ENCODE measurements around the gene SHLD2.
"Not testable (repeated sequence)": the region's sequence is repeated elsewhere in the genome, so short reads cannot be mapped to it uniquely, and the experiment has no call there.

Gene SHLD2

GRCh38 chr10:87085537-87085936 is 9.5 kb upstream of the SHLD2 start:
- no peak for DNase-seq (ENCODE audit: low read depth)

DNA sequence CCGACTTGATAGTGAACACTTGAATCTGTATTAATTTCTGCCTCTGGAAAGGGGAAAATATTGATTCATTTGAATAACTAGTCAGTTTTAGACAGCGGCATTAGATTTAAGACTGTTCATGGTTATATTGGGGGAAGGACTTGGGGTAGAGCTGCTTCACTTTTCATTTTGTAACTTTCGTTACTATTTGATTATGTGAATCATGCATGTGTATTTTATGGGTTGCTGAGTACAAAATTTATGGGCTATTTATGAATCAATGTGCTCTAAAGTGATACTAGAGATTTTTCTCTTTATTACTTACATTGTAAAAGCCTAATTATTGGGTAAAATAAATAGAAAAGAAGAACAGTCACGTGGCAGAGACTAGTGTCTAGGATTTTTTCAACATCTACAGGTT is 5.3 kb upstream of the SHLD2 start:
- DNase-seq (ENCODE audit: low read depth): no peak

- DNase-seq (ENCODE audit: low read depth): no peak
Observed at GRCh38 chr10:87090779-87091178, 4.2 kb upstream of the SHLD2 start.

DNA sequence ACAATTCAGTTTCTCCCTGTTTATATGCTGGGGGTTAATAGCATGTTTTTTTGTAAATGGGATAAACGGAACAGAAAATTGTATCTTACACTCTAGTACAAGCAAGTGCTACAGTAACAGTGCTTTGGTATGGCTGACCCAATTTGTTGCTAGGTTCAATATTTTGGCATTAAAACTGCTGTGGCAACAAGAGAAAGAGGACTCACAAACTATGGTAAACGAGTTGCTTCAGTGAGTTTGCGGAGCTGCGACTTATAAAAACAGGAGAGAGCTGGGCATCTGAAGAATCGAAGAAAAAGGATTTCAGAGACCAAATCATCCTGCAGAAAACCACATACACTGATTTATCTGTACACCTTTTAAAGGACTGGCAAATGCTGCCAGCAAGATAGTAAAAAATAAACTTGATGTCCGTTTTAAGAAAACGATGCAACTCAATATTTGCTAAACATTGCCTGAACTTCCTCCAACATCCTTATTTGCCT is 2.6 kb upstream of the SHLD2 start:
- no peak for DNase-seq (ENCODE audit: low read depth)

GRCh38 chr10:87092861-87093631 is 2.0 kb upstream of the SHLD2 start:
- no peak for DNase-seq (ENCODE audit: low read depth)

DNA sequence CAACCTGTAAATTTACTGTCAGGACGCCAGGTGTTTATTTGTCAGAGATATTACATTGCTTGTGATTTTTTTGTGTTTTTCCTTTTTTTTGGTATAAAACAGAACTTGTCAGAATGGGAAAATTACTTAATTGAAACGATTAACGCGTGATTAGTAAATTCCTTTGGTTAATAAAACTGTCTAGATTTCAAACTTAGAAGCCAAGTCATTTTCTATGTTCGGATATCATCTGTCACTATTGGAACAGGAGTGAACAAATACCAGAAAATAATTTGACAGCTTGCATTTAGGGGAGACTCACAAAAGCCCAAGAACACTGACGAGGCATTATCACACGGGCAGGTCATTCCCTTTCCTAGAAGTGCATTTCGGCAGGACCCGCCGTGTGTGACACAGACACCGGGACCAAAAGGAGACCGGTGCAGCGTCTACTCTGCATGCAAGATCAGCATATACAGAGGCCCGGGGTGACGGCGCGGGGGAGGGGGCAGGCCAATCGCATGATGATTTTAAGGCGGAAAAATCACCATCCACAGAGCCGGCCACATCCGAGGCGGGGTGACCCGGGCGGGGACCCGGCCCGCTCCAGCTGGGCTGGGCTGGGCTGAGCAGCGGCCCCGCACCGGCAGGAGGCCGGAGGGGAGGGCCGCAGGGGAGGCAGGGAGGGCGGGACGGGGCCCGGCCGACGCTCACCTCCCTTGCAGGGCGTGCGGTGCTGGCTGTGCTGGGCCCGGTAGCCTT is 1.2 kb upstream of the SHLD2 start:
- DNase-seq (ENCODE audit: low read depth): peak; percentile 23

DNA sequence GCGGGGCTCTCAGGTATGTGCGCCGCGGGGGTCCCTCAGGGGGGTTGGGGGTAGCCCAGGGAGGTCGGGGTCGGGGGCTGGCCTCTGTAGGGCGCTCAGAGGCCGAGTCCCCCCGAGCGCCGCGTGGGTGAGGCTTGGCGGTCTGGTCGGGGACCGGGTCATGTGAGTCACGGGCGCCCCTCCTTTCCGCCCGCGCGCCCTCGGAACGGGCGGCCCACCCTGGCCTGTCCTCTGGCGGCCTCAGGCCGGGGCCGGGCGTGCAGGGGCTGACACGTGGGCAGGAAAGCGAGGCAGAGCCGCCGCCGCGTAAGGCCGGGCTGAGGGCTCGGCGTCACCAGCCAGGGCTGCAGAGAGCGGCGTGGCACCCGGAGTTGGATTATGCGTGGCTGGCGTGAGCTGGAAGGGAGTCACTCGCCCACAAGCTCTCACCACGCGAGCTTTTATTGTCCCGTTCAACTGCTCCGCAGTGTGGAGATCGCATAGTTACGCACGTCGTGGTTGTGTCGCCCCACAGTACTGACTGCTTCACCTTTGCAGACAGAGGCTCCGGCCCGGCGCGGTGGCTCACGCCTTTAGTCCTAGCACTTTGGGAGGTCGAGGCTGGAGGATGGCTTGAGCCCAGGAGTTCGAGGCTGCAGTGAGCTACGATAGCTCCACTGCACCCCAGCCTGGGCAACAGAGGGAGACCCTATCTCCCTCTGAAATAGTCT is 385 bp downstream of the SHLD2 start:
- DNase-seq (ENCODE audit: low read depth): peak; percentile 48

DNA sequence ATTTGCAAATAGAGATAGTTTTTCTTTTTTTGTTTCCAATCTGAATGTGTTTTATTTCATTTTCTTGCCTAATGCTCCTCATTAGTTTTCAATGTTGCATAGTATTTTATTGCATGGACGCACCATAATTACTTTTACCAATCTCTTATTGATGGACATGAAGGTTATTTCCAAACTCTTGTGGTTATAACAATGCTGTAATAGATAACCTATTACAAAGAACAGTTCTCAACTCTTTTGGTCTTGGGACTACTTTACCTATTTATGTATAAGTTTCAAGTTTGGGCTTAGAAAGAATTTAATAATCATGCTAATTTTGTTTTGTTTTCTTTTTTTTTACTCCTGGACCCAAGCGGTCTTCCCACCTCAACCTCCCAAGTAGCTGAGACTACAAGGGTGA is 7.0 kb downstream of the SHLD2 start:
- DNase-seq (ENCODE audit: low read depth): no peak

GRCh38 chr10:87104727-87105126 is 9.7 kb downstream of the SHLD2 start:
- DNase-seq (ENCODE audit: low read depth): not testable (repeated sequence)

DNA sequence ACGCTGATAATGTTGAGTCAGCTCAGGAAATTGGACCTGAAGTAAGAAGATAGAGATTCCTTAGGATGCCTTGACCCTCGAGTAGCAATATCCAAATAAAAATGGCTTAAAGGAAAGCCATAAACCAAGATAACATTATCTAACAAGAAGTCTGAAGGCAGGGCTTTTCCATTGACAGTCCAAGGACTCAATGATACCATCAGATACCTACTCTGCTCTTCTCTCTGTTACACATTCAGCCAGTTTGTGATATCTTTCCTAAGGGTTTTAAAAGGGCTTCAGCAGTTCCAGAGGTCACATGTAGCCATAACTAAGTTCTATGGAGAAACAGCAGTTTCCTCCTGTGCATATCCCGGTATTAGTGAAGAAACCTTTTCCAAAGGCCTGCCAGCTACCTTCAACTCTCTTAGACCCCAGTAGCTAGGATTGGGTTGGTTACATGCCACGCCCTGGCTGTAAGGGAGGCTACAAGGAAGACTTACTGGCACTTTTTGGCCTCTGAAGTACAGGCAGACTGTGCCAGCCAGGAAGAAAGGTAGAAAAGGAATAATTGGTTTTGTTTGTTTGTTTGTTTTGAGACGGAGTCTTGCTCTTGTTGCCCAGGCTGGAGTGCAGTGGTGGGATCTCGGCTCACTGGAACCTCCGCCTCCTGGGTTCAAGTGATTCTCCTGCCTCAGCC is 10.6 kb downstream of the SHLD2 start:
- no peak for DNase-seq (ENCODE audit: low read depth)

- DNase-seq (ENCODE audit: low read depth): not testable (repeated sequence)
Observed at GRCh38 chr10:87118122-87118521, 23.1 kb downstream of the SHLD2 start.

DNA sequence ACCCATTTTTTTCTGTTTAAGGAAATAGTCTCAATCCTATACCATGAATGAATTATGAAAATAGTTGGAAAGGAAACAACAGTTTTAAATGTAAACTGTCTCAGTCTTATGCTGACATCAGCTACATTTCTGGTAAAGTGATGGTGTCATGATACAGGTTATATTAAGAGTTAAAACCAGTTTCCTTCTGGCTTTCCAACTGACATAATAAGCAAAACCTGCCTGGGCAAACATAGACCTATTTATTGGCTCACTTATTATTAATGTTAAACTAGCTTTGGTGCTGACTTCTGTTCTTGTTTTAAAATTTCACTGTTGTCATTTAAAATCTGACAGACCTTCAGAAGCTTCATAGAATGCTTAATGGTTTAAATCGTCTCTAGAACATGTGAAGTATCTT is 24.0 kb downstream of the SHLD2 start:
- DNase-seq (ENCODE audit: low read depth): not testable (repeated sequence)

GRCh38 chr10:87123351-87123750 is 28.3 kb downstream of the SHLD2 start:
- DNase-seq (ENCODE audit: low read depth): not testable (repeated sequence)

GRCh38 chr10:87127048-87127447 is 32.0 kb downstream of the SHLD2 start:
- not testable (repeated sequence) for DNase-seq (ENCODE audit: low read depth)

- not testable (repeated sequence) for DNase-seq (ENCODE audit: low read depth)
Observed at GRCh38 chr10:87127607-87128156, 32.7 kb downstream of the SHLD2 start.

DNA sequence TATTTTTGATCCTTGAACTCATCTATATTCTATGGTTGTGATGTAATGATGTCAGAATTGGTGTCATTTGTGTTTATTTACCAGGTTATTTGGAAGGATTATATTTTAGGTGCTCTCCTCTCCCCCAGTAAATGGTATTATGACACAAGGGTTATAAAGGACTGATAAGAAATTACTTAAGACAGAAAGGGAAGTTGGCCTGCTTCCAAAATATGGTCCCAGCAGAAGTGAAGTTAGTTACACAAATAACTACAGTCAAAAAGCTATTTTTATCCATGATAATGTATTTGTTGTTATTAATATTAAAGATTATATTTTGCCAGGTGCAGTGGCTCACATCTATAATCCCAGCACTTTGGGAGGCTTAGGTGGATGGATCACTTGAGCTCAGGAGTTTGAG is 37.2 kb downstream of the SHLD2 start:
- not testable (repeated sequence) for DNase-seq (ENCODE audit: low read depth)

DNA sequence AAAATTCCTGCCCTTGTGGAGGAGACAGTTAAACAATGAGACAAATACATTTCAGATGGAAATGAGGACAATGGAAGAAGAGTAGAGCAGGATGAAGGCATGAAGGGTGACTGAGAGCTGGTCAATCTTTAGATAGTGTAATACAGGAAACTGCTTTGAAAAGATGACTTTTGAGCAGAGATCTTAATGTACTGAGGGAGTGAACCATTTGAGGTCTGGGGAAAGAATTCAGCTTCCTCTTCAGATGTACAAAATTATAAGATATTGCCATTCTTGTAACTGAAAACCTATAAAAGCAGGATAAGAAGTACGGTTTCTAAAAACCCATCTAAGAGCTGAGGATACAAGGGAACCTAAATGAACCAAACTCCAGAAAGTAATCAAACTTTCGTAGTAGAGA is 38.9 kb downstream of the SHLD2 start:
- not testable (repeated sequence) for DNase-seq (ENCODE audit: low read depth)

- DNase-seq (ENCODE audit: low read depth): not testable (repeated sequence)
Observed at GRCh38 chr10:87134440-87134839, 39.4 kb downstream of the SHLD2 start.

DNA sequence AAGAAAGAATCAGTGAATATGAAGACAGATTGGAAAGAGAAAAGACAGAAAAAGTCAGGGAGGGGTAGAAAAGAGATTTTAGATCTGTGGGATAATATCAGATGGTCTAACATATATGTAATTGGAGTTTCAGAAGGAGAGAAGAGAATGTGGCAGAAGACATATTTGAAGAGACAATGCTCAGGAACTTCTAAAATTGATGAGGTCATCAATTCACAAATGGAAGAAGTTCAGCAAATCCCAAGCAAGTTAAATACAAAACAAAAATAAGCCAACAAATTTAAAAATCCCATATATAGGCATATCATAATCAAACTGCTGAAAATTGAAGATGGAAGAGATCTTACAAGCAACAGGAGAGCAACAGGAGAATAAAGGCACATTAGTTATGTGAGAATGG is 42.5 kb downstream of the SHLD2 start:
- DNase-seq (ENCODE audit: low read depth): not testable (repeated sequence)

DNA sequence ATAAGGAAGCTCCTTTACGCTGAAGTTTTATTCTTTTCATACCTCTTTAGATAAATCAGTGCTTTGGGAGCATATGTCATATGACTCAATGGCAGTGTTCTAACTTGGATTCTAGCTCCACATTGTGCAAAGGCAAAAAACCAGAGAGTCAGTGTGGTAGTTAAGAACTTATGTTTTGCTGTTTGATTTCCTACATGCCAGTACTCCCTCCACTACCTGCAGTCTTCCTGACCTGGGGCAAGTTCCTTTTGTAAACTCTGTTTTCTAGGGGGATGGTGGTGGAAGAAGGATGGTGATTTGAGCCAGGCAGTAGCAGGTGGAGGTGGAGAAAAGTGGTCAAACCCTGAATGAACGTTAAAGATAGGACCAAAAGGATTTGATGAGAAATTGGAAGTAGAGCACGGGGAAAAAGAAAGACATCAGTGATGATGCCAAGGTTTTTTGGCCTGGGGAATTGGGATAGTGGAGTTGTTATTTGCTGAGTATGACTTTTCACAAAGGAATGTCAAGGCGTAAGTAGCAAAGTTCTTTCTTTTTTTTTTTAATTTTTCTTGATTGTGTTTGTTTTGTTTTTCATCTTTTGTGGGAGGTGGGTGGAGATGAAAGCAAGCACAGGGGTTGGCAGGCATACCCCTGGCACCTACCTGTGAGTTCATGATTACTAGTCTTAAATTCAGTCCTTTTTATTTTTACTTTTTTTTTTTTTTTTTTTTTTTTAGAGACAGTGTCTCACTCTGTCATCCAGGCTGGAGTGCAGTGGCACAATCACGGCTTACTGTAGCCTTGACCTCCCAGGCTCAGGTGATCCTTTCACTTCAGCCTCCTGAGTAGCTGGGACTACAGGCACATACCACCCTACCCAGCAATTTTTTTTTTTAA is 47.5 kb downstream of the SHLD2 start:
- not testable (repeated sequence) for DNase-seq (ENCODE audit: low read depth)

- DNase-seq (ENCODE audit: low read depth): not testable (repeated sequence)
Observed at GRCh38 chr10:87143109-87143418, 48.1 kb downstream of the SHLD2 start.
